GM21390 (cell line): ENCODE results near the gene C1orf159.
"Not testable (repeated sequence)": the region's sequence is repeated elsewhere in the genome, so short reads cannot be mapped to it uniquely, and the experiment has no call there.

ENCODE experiments used
- ATAC-seq: cut with Tn5 transposase; IDR thresholded peaks from one replicate; pipeline ENCODE4 v1.9.1; 2021; ENCODE audit not compliant: unreplicated experiment

Gene C1orf159

DNA sequence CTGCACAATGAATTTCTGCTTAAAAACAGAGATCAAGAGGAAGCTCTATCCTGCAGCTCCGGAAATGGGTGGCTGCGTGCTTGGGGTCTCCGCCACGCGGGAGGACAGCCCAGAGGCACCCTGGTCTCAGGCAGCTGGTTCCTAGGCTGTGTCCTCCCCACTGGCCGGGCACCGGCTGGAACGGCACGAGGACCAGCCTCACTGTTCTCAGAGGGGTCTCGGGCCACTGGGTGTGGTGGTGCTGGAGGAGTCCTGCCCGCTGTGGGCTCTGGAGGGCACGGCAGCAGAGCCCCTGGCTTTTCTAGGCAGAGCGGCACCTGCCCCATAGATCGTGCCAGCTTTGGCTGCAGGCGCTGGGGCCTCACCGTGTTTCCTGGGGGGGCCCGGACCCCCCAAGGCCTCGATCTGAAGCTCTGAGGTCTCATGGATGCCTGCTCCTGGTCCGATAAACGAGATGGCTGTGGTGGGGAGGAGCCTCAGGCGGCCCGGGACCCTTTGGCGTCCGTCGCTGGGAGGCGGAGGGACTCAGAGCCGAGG is 33.6 kb downstream of the C1orf159 start:
- no peak for ATAC-seq

DNA sequence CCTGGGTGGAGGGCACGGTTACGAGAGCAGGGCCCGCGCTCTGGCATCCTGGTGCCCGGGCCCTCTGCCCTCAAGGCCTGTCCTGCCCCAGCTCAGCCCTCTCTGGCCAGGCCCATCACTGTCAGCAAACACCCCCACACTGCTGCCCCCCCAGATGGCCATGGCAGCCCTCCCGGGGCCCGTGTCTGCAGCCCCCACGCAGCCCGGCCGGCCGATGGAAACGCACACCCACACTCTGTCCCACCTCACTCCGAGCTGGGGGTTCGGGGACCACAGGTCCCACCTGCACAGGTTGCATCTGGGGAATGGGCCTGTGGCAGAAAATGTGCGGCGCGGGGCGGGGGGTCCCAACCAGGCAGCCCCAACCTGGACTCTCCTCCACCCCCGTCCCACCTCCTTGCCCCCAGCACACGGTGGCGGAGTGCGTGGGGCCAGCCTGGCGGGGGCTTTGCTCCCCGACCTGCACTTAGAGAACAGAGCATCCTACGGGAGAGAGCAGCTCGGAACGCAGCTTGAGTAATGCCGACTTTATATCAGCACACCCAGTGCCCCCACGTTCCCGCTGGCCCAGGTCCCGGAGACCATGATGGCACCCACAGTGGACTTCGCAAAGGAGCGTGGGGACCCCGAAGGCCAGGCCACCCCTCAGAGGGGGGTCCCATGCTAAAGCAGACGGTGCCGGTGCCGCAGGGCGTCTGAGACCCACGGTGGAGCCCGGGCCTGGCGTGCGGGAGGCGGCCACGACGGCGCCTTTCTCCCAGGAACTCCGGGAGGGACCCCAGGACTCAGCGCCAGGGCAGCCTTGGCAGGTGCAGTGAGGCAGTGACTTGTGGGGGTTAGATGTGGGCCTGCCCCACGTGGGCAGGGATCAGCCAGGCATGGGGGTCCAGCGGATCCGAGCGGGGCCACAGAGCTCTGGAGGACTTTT is 34.3 kb downstream of the C1orf159 start:
- no peak for ATAC-seq

DNA sequence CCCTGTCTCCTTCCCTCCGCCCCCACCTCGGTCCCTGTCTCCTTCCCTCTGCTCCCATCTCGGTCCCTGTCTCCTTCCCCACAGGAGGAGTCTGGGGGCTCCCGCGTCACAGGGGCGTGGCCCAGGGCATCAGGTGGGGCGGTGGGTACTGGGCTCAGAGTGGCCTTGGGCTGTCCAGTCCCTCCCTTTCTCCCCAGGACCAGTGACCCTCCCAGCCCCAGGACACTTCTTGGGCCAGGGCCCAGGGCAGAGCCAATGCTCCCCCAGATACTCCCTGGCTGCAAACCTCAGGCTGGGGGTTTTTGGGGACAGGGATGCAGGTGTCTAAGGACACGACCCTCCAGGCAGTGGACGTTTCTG is 35.0 kb downstream of the C1orf159 start:
- no peak for ATAC-seq

DNA sequence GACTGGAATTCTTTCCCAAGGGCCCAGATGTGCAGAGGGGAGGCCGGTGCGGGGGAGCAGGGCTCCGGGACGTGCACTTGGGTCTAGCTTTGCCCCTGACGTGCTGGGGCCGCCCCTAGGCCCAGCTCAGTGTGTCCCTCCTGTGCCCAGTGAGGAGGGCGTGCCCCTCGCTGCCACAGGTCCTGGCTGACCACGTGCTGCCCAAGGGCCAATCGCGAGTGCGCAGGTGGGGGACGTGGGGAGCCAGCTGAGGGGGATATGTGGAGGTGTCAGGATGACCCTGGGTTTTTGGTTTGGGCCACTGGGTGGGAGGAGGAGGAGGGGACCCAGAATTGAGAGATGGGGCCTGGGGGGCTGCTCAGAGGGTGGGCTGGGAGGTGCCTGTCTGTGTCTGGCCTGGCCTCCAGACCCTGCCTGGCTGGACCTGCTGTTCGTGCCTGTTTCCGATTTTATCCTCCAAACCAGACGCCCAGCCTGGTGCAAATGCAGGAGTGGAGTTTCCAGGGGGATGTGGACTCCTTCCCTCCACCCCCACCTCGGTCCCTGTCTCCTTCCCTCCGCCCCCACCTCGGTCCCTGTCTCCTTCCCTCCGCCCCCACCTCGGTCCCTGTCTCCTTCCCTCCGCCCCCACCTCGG is 35.6 kb downstream of the C1orf159 start:
- ATAC-seq, result no peak

DNA sequence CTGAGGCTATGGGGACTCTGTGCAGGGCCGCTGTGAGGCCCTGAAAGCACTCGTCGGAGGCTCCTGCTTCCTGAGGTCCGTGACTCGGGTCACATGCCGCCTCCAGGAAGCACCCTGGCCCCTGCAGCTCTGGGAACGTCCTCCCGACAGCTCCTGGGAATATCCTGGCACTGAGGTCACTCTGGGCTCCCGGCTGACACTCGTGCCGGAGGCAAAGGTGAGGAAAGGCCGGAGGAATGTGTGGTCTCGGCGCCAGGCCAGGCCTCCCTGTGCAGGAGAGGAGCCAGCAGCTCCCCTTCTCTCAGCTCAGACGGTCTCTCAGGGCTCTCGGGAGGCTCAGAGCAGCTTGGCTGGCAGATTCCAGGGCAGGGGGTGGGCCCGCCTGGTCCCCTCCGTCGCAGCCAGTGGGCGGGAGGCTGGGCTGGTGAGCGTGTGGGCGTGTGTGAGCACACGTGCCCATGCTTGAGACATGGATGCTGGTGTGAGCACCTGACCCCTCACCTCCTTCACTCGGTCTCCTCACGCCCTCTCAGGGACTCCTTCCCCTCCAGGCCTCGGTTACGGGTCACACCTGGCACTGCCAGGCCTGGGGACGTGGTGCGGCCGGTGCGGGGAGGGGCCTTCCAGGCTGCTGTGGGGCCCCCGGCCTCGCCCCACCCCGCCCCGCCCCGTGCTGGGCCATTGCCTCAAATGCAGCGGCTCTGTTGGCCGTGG is 36.3 kb downstream of the C1orf159 start:
- no peak for ATAC-seq

DNA sequence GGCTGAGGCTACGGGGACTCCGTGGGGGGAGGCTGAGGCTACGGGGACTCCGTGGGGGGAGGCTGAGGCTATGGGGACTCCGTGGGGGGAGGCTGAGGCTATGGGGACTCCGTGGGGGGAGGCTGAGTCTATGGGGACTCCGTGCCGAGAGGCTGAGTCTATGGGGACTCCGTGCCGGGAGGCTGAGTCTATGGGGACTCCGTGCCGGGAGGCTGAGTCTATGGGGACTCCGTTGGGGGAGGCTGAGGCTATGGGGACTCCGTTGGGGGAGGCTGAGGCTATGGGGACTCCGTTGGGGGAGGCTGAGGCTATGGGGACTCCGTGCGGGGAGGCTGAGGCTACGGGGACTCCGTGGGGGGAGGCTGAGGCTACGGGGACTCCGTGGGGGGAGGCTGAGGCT is 38.5 kb downstream of the C1orf159 start:
- not testable (repeated sequence) for ATAC-seq

DNA sequence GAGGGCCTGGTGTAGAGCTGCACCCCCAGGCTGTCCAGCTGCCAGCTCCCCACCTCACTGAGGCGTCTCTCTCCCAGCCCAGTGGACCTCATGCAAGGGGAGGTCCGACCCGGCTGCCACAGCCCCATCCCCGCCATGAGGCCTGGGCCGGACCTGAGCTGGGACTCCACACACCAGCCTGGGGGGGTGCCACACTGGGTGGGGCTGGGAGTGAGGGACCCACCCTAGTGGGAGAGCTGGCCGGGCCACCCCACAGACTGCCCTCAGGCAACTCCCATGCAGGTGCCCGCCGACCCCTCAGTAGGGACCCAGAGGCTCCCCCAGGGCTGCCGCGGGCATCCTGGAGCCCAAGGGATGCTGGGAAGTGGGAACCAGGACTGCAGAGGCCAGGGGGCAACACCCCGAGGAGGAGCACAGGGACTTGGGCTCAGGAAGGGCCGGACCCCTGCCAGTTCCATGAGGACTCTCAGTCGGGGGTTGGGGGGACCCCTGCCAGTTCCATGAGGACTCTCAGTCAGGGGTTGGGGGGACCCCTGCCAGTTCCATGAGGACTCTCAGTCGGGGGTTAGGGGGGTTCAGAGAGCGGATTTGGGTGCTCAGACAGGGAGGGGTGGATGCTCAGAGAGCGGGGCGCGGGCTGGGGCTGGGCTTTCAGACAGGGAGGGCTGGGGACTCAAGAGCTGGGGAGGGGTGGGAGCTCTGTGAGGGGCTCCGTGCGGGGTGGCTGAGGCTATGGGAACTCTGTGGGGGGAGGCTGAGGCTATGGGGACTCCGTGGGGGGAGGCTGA is 40.5 kb downstream of the C1orf159 start:
- ATAC-seq, result no peak

DNA sequence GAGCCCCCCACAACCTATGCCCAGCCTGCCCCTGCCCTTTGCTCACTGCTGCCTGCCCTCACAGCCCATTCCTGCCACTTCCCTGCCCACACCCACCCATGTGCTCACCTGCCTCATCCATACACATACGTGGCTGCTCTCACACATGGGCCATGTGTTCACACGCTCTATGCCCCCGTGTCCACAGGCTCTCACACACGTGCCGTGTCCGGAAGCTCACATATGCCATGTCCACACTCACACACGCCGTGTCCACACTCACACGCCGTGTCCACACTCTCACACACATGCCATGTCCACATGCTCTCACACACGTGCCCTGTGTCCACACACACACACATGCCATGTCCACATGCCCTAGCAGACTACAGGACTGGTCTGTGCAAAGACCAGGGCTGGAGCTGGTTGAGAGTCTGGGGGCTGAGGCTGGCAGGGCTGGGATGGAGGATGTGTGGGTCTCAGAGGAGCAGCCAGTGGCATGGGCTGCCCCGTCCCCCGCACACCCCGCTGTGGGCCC is 41.2 kb downstream of the C1orf159 start:
- ATAC-seq, result no peak

DNA sequence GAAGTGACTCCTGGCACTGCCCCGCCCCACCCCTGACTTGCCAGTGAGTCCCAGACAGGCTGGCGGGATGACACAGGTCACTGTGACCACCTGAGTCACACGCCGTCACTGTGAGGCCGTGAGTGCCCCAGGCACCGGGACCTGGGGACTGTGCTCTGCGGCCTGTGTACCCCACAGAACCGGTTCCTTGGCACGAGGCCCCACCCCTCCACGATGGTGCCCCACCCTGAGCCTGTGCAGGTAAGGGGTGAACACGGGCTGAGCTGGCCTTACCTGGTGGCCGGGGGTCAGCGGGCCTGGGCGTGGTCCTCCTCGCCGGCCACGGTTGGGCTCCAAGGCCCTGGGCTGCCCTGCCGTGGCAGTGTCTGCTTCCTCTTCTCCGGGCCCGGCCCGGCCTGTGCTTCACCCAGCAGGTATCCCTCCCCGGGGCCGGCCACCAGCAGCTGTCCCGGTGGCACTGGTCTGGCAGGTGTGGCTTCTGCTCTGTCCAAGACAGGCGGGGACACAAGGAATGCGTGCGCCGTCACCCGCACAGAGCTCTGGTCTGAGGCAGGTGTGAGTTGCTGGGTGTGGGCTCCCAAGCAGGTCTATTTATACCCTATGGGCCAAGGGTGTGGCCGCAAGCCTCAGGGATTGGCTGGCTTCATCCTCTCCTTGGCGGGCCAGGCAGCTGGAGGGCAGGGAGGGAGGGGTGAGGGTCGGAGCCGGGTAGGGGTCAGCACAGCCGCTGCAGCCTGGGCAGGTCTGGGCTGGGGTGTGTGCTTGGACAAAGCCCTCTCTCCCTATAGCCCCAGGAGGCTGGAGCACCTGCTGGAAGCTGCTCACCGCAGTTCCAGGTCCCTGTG is 41.9 kb downstream of the C1orf159 start, which contains the start of gene RNF223:
Gene RNF223 (minus strand): TSS at position 564 of the 845 bp plus-strand sequence. CDS start 1,740 bp downstream, outside the sequence.
- no peak for ATAC-seq

DNA sequence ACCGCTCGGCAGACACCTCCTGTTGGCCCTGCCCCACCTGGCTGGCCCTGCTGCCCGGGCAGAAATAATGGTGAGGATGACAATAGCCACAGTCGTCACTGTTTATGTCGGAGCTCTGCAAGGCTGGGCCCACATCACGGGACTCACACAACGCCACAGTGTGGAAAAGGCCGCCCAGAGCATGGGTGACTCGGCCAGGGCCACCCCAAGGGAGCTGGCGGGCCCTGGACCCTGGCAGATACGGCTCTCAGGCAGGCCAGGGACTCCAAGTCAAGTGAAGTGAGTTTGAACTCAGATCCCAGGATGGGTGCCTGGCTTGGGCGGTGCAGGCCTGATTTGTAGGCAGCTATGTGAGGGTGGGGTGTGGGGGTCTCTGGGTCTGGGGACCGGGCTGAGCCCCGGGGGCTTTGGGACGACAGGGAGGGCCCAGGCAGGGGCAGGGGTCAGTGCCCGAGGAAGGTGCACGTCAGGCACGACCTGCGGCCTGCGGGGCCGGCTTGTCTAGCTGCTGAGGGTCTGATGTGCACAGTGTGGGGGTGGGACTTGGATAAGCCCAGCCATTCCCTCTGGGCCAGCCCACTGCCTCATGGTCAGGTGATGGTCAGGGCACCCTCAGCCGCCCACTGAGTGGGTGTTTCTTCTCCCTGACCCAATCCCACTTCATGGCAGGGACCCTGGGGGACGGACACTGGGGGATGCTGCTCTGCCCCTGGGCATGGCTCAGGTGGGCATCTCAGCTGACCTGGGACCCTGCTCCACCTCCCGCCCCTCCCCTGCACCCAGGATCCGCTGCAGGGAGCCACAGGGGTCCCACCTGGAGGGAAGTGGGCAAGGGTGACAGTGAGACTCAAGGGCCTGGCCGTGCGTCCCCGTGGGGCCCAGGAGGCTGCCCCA is 42.8 kb downstream of the C1orf159 start:
- ATAC-seq, result no peak

DNA sequence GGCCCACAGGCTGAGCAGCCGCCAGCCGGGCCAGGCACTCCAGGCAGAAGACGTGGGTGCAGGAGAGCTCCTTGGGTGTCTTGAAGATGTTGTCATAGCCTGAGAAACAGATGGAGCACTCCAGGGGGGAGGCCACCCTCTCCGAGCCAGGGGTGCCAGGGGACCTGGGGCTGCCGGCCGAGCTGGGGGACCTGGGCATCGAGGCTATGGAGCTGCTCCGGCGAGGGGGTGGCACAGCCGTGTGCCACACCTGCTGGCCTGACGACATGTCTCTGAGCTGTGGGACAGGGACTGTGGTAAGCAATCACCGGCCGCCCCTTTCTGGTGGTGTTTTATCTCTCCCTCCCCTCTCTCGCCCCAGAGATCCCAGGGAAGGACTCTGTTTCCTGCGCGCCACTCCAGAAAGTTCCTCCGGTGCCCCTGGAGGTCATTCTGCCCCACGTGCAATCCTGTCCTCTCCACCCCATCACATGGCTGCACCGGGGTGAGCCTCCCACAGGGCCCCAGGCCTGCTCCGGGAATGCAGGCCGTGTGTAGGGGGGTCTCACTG is 43.5 kb downstream of the C1orf159 start:
- ATAC-seq, result no peak

DNA sequence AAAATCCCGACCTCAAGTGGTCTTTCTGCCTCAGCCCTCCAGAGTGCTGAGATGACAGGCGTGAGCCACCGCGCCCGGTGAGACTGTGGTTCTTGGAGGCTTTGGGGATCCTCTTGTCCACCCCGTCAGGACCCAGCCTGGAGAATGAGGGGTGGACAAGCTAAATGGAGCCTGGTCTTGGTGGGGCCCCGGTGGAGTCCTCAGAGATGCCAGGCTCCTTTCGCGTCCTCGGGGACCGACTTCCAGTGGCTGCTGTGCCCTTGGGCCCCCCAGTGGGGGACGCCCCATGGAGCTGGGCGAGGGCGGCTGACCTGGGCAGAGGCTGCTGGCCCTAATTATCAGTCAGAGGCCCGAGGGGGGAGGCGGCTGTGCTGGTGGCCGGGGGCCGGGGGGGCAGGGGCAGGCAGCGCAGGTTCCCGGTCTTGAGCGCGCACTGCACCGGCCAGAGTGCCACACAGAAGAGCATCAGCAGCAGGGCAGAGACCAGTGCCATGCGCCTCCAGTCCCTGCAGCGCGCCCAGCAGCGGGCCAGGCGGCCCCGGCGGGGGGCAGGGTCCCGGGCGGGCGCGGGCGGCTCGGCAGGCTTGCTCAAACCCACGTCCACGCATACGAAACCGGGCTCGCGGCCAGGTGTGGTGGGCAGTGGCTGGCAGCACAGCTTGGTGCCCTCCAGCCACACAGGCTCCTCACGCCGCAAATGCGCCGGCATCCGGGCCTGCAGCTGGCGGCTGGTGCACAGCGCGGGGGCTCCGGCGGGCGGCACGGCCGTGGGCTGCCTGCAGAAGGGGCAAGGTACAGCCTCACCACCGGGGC is 44.2 kb downstream of the C1orf159 start:
- ATAC-seq, result no peak

DNA sequence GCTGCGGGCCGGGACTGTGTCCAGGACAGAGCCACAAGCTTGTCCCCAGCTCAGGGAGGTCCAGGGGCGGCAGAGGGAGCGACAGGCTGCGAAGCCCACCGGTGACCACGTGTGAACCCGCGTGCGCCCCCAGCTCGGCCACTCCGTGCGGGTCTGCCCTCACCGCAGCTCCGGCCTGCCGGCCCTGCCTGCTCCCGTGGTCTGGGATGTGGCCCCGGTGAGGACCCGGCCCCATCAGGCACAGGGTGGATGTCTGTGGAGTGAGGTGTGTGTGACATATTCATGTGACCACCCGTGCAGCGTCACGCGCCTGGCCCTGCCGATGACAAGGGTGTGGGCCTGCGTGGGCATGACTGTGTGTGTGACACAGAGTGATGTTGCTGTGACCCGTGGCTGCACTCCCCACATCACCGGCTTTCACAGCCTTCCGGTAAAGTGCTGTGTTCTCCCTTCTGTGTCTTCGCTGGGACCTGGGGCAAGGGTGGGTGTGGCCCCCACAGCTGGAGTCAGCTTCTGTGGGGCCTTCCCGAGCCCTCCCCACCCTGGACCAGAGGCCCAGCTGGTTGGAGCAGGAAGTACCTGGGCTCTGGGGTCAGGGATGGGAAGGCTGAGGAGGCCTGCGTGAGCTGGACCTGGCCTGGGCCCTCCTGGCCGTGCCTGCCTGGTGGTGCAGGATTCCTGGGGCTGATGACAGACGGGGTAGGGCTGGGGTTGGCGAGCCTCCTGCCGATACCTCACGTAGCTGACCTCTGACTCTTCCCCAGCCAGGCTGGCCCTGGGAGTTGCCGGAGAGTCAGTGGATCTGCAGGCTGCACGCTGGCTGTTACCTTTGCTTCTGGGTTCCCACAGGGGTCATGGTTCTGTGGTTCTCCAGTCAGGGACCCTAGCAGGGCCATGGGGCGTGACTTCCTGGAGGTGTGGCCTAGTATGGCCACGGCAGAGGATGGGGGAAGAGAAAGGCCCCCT is 45.9 kb downstream of the C1orf159 start:
- no peak for ATAC-seq

DNA sequence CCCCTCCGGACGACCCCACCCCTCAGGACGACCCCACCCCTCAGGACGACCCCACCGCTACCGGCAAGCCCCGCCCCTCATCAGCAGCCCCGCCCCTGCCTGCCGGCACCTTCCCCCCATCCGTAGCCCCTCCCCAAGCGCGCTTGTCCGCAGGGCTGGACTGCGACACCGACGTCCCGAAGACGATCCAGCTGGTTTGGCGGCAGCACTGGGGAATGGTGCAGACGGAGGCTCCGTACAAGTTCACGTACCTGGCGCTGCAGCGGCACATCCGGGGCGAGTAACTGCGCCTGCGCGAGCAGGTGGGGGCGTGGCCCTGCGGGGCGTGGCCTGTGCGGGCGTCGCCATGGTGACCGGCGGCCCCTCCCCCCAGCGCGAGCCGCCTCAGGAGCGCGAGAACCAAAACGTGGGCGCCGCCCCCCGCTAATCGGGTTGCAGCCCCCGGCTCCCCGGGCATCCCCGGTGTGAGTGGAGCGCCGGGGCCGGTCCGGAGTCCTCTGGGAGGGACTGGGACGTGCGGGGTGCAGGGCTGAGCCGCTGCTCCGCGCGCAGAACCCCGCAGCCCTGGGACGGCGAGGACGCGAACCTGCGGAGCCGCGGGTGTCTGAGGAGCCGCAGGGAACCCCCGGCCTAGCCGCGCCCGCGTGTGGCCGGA is 46.7 kb downstream of the C1orf159 start:
- peak; percentile 45 for ATAC-seq

DNA sequence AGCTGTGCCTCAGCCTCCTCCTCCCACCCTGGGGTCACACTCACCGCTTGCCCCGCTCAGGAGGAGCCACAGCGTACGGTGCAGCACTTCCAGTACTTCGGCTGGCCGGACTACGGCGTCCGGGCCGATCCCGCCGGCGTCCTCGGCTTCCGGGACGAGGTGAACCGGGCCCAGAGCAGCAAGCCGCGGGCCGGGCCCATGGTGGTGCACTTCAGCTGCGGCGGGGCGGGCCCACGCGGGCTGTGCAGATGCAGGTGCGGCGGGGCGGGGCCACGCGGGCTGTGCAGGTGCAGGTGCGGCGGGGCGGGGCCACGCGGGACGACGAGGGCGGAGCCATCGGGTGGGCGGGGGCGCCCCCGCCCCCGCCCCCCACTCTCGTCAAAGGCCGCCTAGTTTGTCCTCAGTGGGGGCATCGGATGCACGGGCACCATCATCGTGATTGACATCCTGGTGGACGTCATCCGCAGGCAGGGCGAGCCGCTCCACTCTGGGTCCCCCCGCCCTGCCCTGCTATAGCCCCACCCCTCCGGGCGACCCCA is 47.3 kb downstream of the C1orf159 start:
- peak; percentile 15 for ATAC-seq
